ENCODE data around the gene AUTS2.

AUTS2 gene

GRCh38 chr7:69586321-69586720, 12.0 kb upstream of the AUTS2 start:
- Histone ChIP-seq H3K4me3 (ENCODE audit: low read depth in 1 of 5, low read length in 5 of 5) (no peak overlapping the region), H3K36me3 (ENCODE audit: control insufficient read depth in 5 of 5, insufficient read depth in 5 of 5, low read length in 5 of 5) (no peaks in the 10 kb centered on the region), H3K27ac (ENCODE audit: low read depth, low read length) (no peak overlapping the region), H3K9me3 (ENCODE audit: control insufficient read depth in 5 of 5, low read length in 5 of 5) (peaks cover 0 to 4% (median 1%) of the 10 kb centered on the region in 5 donors), H3K9ac (ENCODE audit: low read length in 5 of 5) (no peak overlapping the region), H3K27me3 (ENCODE audit: control insufficient read depth in 5 of 5, insufficient read depth in 4 of 5, low read length in 5 of 5) (no peaks in the 10 kb centered on the region), H3K4me1 (ENCODE audit: control insufficient read depth in 5 of 5, insufficient read depth in 5 of 5, low read length in 5 of 5) (no peaks in the 10 kb centered on the region)

GRCh38 chr7:69588773-69589172, 9.5 kb upstream of the AUTS2 start:
- no peak overlapping the region for H3K27ac ChIP-seq (ENCODE audit: low read depth, low read length)

GRCh38 chr7:69591805-69592204, 6.5 kb upstream of the AUTS2 start:
- H3K9me3 ChIP-seq (ENCODE audit: control insufficient read depth in 5 of 5, low read length in 5 of 5): peaks cover 0 to 4% (median 2%) of the 10 kb centered on the region in 5 donors
- no peak overlapping the region for H3K27ac ChIP-seq (ENCODE audit: low read depth, low read length)
- no peak overlapping the region for H3K4me3 ChIP-seq (ENCODE audit: low read depth in 1 of 5, low read length in 5 of 5)
- no peak overlapping the region for H3K9ac ChIP-seq (ENCODE audit: low read length in 5 of 5)
- no peaks in the 10 kb centered on the region for H3K27me3 ChIP-seq (ENCODE audit: control insufficient read depth in 5 of 5, insufficient read depth in 4 of 5, low read length in 5 of 5)
- peaks cover 0 to 2% (median under 1%) of the 10 kb centered on the region in 5 donors for H3K4me1 ChIP-seq (ENCODE audit: control insufficient read depth in 5 of 5, insufficient read depth in 5 of 5, low read length in 5 of 5)
- no peaks in the 10 kb centered on the region for H3K36me3 ChIP-seq (ENCODE audit: control insufficient read depth in 5 of 5, insufficient read depth in 5 of 5, low read length in 5 of 5)

More at GRCh38 chr7:69588773-69589172, 9.5 kb upstream of the AUTS2 start:
- Histone ChIP-seq H3K27me3 (ENCODE audit: control insufficient read depth in 5 of 5, insufficient read depth in 4 of 5, low read length in 5 of 5) (no peaks in the 10 kb centered on the region), H3K4me3 (ENCODE audit: low read depth in 1 of 5, low read length in 5 of 5) (no peak overlapping the region), H3K4me1 (ENCODE audit: control insufficient read depth in 5 of 5, insufficient read depth in 5 of 5, low read length in 5 of 5) (no peaks in the 10 kb centered on the region), H3K9ac (ENCODE audit: low read length in 5 of 5) (no peak overlapping the region), H3K36me3 (ENCODE audit: control insufficient read depth in 5 of 5, insufficient read depth in 5 of 5, low read length in 5 of 5) (no peaks in the 10 kb centered on the region), H3K9me3 (ENCODE audit: control insufficient read depth in 5 of 5, low read length in 5 of 5) (peaks cover 0 to 4% (median 2%) of the 10 kb centered on the region in 5 donors)

DNA sequence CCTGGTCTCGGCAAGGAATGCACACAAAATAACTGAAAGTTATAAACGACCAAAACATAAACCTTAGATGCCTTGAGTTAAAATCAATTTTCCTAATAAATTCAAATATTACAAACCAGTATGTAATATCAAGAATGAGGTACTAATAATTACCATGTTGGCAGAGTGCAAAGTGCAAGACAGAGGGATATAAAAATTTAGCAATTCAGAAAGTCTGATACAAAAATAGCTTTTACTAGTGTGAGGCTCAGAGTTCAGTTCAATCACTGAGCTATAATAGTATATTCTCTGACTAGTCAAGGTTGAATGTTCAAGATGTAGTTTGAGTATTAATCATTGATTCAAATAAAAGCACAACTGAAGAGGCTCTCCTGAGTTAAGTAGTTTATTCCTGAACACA, 4.8 kb upstream of the AUTS2 start:
- Histone ChIP-seq H3K27ac (ENCODE audit: low read depth, low read length) (no peak overlapping the region), H3K4me1 (ENCODE audit: control insufficient read depth in 5 of 5, insufficient read depth in 5 of 5, low read length in 5 of 5) (peaks cover 0 to 10% (median 5%) of the 10 kb centered on the region in 5 donors)

DNA sequence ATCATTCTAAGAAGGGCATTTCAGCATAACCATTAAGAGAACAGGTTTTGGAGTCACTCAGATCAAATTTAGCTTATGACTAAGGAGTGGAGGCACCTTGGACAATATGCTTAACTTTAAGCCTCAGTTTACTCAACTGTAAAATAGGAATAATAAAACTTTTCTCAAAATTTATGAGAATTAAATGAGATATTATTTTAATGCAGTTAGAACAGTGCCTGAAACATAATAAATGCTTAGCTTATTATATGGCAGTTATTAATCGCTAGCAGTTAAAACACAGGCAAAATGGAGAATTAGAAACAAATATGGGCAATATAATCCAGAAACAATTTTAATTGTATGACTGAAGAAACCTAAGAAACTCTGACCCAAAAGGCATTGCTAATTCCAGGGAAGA, 2.9 kb upstream of the AUTS2 start:
- Histone ChIP-seq H3K4me3 (ENCODE audit: low read depth in 1 of 5, low read length in 5 of 5) (no peak overlapping the region), H3K36me3 (ENCODE audit: control insufficient read depth in 5 of 5, insufficient read depth in 5 of 5, low read length in 5 of 5) (no peaks in the 10 kb centered on the region), H3K27me3 (ENCODE audit: control insufficient read depth in 5 of 5, insufficient read depth in 4 of 5, low read length in 5 of 5) (no peaks in the 10 kb centered on the region), H3K9me3 (ENCODE audit: control insufficient read depth in 5 of 5, low read length in 5 of 5) (peaks cover 0 to 4% (median 2%) of the 10 kb centered on the region in 5 donors), H3K9ac (ENCODE audit: low read length in 5 of 5) (no peak overlapping the region), H3K27ac (ENCODE audit: low read depth, low read length) (no peak overlapping the region), H3K4me1 (ENCODE audit: control insufficient read depth in 5 of 5, insufficient read depth in 5 of 5, low read length in 5 of 5) (peaks cover 0 to 22% (median 15%) of the 10 kb centered on the region in 5 donors)

More for the DNA sequence above, 4.8 kb upstream of the AUTS2 start:
- peaks cover 0 to 4% (median 2%) of the 10 kb centered on the region in 5 donors for H3K9me3 ChIP-seq (ENCODE audit: control insufficient read depth in 5 of 5, low read length in 5 of 5)
- no peak overlapping the region for H3K9ac ChIP-seq (ENCODE audit: low read length in 5 of 5)
- H3K27me3 ChIP-seq (ENCODE audit: control insufficient read depth in 5 of 5, insufficient read depth in 4 of 5, low read length in 5 of 5): no peaks in the 10 kb centered on the region
- no peak overlapping the region for H3K4me3 ChIP-seq (ENCODE audit: low read depth in 1 of 5, low read length in 5 of 5)
- no peaks in the 10 kb centered on the region for H3K36me3 ChIP-seq (ENCODE audit: control insufficient read depth in 5 of 5, insufficient read depth in 5 of 5, low read length in 5 of 5)

- H3K36me3 ChIP-seq (ENCODE audit: control insufficient read depth in 5 of 5, insufficient read depth in 5 of 5, low read length in 5 of 5): no peaks in the 10 kb centered on the region
- H3K9ac ChIP-seq (ENCODE audit: low read length in 5 of 5): no peak overlapping the region
- H3K9me3 ChIP-seq (ENCODE audit: control insufficient read depth in 5 of 5, low read length in 5 of 5): peaks cover 0 to 3% (median 2%) of the 10 kb centered on the region in 5 donors
- H3K27me3 ChIP-seq (ENCODE audit: control insufficient read depth in 5 of 5, insufficient read depth in 4 of 5, low read length in 5 of 5): no peaks in the 10 kb centered on the region
- H3K4me1 ChIP-seq (ENCODE audit: control insufficient read depth in 5 of 5, insufficient read depth in 5 of 5, low read length in 5 of 5): peaks cover 0 to 29% (median 21%) of the 10 kb centered on the region in 5 donors
- H3K27ac ChIP-seq (ENCODE audit: low read depth, low read length): no peak overlapping the region
- H3K4me3 ChIP-seq (ENCODE audit: low read depth in 1 of 5, low read length in 5 of 5): no peak overlapping the region
Observed at GRCh38 chr7:69596056-69596455, 2.2 kb upstream of the AUTS2 start.

GRCh38 chr7:69596723-69597277, 1.5 kb upstream of the AUTS2 start:
- H3K9me3 ChIP-seq (ENCODE audit: control insufficient read depth in 5 of 5, low read length in 5 of 5): no peaks in the 10 kb centered on the region
- H3K27ac ChIP-seq (ENCODE audit: low read depth, low read length): peak overlapping the region; percentile 84
- H3K27me3 ChIP-seq (ENCODE audit: control insufficient read depth in 5 of 5, insufficient read depth in 4 of 5, low read length in 5 of 5): no peaks in the 10 kb centered on the region
- H3K9ac ChIP-seq (ENCODE audit: low read length in 5 of 5): peak overlapping the region in 4 of 5 donors; percentile 60 to 87 (median 80)
- H3K4me3 ChIP-seq (ENCODE audit: low read depth in 1 of 5, low read length in 5 of 5): peak overlapping the region; percentile 64 to 85 (median 69)
- peaks cover 0 to 36% (median 26%) of the 10 kb centered on the region in 5 donors for H3K4me1 ChIP-seq (ENCODE audit: control insufficient read depth in 5 of 5, insufficient read depth in 5 of 5, low read length in 5 of 5)
- H3K36me3 ChIP-seq (ENCODE audit: control insufficient read depth in 5 of 5, insufficient read depth in 5 of 5, low read length in 5 of 5): no peaks in the 10 kb centered on the region

DNA sequence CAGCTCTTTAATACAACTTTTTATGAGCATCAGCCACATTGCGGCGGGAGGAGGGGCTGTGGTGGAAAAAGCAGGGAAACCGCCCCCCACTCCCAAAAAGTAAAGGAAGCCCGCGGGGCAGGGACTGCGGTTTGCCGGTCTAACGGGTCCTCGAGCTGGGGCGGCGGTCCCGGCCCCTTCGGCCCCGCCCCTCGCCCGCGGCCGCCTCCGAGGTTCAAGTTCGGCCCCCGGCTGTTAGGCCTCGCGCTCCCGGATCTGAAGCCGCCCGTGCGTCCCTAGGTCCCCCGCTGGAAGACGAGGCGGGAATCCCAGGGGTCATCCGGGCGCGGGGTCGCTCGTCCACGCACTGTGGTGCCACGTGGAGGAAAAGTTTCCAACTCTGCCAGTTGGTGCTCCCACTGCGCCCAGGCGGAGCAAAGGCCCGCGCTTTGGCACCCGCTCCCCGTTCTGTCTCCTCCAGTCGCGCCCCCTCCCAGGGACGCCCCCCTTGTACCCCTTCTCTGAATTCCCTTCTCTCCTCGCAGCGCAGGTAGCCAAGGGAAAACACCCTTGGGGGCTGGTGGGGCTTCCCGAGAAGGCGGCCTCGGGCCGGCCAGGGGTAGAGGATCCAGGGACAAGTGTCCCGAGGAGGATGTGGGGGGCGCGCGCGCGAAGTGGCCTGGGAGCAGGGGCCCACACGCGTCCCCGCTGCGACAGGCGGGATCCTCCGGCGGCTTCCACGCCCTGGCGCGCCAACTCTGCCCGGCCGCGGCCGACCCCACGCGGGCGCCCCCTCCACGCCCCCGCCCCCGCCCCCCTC, 798 bp upstream of the AUTS2 start:
- no peaks in the 10 kb centered on the region for H3K9me3 ChIP-seq (ENCODE audit: control insufficient read depth in 5 of 5, low read length in 5 of 5)

GRCh38 chr7:69598487-69599285, 411 bp downstream of the AUTS2 start:
- Histone ChIP-seq H3K4me1 (ENCODE audit: control insufficient read depth in 5 of 5, insufficient read depth in 5 of 5, low read length in 5 of 5) (peaks cover 0 to 48% (median 34%) of the 10 kb centered on the region in 5 donors), H3K27me3 (ENCODE audit: control insufficient read depth in 5 of 5, insufficient read depth in 4 of 5, low read length in 5 of 5) (no peaks in the 10 kb centered on the region), H3K9me3 (ENCODE audit: control insufficient read depth in 5 of 5, low read length in 5 of 5) (no peaks in the 10 kb centered on the region), H3K9ac (ENCODE audit: low read length in 5 of 5) (peak overlapping the region; percentile 38 to 83 (median 75)), H3K36me3 (ENCODE audit: control insufficient read depth in 5 of 5, insufficient read depth in 5 of 5, low read length in 5 of 5) (no peaks in the 10 kb centered on the region), H3K27ac (ENCODE audit: low read depth, low read length) (peak overlapping the region; percentile 57), H3K4me3 (ENCODE audit: low read depth in 1 of 5, low read length in 5 of 5) (peak overlapping the region; percentile 83 to 96 (median 85))

More for the DNA sequence above, 798 bp upstream of the AUTS2 start:
- peak overlapping the region; percentile 64 to 85 (median 69) for H3K4me3 ChIP-seq (ENCODE audit: low read depth in 1 of 5, low read length in 5 of 5)
- H3K27ac ChIP-seq (ENCODE audit: low read depth, low read length): peak overlapping the region; percentile 84
- H3K4me1 ChIP-seq (ENCODE audit: control insufficient read depth in 5 of 5, insufficient read depth in 5 of 5, low read length in 5 of 5): peaks cover 0 to 36% (median 26%) of the 10 kb centered on the region in 5 donors
- H3K27me3 ChIP-seq (ENCODE audit: control insufficient read depth in 5 of 5, insufficient read depth in 4 of 5, low read length in 5 of 5): no peaks in the 10 kb centered on the region
- H3K9ac ChIP-seq (ENCODE audit: low read length in 5 of 5): peak overlapping the region; percentile 48 to 87 (median 75)
- no peaks in the 10 kb centered on the region for H3K36me3 ChIP-seq (ENCODE audit: control insufficient read depth in 5 of 5, insufficient read depth in 5 of 5, low read length in 5 of 5)
